Dedifferentiated amniotic fluid mesenchymal stem cell (primary cell): ENCODE results near the gene RAB33A.
A peak's percentile ranks its signal among the peaks of the same experiment; 100 is the strongest.
"Not testable (repeated sequence)": the region's sequence is repeated elsewhere in the genome, so short reads cannot be mapped to it uniquely, and the experiment has no call there.

Experiments used
- DNase-seq: peaks from one replicate; pipeline ENCODE4 v3.0.0-alpha.2; 2016; ENCODE audit errors: extremely low spot score

RAB33A gene

DNA sequence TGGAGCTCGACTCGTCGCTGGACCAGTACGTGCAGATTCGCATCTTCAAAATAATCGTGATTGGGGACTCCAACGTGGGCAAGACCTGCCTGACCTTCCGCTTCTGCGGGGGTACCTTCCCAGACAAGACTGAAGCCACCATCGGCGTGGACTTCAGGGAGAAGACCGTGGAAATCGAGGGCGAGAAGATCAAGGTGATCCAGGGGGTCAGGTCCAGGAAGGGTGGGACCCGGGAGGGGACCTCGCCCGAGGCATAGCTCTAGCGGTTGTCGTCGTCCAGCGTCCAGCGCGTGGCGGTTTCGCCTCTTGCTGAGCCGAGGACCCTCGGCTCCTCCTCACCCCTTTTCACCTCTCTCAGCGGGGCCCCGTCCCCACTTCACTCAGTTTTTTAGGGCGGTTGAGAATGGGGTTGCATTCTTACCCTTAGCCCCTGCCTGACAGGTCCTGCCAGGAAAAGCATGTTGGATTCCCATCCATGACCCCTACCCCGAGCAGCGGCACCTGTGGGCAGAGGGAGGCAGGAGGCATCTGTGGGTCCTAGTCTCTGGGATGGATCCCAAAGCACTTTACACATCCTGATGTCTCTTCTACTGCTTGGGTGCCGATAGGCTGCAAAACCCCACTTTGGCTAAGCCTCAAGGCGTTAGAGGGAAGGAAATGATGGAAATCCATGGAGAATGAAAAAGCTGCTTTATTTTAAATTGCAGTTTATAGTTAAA is 524 bp downstream of the RAB33A start:
- DNase-seq, result no peak

GRCh38 chrX:130173190-130173895 is 1.6 kb downstream of the RAB33A start:
- DNase-seq, result peak; percentile 85

DNA sequence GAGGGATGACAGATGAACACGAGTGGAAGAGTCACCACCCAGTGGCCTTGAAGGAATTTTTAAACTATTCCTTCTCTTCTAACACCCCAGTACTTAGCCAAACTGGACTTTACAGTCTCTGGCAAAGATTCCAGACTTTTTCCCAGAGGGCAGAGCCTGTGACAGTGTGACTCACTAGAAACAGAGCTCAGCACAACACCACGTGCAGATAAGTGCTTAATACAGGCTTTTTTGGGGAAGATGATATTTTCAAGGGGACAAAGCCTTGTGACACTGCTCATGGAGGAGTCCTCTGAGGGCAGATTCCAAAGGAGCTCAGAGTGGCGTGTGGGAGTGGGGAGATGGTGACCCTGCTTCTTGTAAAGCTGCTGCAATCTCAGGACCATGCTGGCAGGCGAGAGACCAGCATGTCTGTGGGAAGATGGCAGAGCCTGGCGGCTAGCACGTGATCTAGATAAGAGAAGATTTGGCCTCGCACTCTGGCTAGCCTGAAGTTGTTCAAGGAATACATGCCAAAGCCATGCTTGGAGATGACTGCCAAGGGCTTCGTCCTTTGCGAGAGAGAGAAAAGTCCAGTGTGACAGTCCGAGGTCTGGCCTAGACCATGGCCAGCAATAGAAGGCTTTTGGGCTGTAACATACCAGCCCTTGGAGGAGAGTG is 2.4 kb downstream of the RAB33A start:
- peak; percentile 73 for DNase-seq

- no peak for DNase-seq
Observed at GRCh38 chrX:130174937-130175336, 3.2 kb downstream of the RAB33A start.

DNA sequence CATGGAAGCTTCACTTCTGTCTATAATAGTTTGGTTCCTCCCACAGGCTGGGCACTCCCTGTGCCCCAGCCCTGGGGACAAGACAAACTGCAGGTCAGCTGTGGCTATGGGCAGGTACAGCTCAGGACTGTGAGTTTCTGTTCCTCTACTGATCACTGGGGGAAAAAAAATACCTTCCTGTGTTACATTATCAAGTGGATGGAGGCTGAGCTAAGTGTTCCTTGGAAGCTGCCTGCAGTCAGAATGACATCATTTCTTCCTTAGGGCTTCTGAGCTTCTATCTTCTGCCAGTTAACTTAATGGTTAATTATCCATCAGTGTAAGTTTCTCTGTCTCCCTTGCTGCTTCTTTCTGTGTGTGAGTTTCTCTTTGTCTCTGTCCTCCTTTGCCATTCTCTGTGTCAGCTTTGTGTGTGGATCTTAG is 4.6 kb downstream of the RAB33A start:
- peak; percentile 13 for DNase-seq

GRCh38 chrX:130176942-130177341 is 5.2 kb downstream of the RAB33A start:
- no peak for DNase-seq

DNA sequence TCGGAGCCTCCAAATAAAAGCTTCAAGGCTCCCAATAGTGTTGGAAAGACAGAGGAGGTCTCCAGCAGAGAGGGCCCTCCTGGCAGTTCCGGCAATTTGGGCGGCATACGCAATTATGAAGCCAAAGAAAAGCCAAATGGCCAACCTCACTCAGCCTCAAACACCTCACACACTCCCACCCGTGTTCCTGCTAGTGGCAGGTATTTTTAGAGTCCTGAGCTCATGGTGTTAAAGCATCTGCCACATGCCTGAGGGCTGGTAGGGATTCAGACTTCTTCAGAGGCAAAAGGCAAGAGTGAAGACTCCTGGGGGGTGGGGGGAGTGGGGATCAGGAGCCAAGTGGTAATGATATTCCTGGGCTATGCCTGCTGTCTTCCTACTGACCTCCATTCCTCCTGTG is 7.4 kb downstream of the RAB33A start:
- DNase-seq, result no peak

DNA sequence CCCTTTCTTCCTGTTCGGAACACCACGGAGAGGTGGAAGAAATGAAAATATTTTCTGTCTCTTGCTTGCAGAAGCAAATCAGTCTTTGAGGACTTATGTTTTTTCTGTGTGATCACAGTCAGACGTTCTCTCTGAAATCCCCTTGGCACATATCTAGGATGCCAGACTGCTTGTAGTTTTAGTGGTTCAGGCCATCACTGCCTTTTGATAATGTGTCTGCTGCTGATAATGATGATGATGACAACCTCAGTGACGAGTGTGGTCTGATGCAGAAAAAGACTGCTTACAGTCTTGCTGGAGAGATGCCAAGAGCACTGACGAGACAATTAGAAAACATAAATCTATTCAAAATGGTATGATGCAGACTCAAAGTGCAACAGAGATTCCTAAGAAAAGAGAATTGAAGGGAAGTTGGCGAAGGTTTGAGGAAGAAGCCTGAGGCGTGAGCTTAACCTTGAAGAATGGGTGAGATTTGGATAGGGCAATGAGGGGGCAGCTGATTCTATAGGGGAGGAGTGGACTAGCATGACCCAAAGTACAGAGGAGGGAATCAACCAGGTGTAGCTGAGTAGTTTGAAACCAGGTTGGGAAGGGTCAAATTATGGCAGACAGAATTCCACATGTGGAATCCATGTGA is 7.9 kb downstream of the RAB33A start:
- DNase-seq, result no peak

DNA sequence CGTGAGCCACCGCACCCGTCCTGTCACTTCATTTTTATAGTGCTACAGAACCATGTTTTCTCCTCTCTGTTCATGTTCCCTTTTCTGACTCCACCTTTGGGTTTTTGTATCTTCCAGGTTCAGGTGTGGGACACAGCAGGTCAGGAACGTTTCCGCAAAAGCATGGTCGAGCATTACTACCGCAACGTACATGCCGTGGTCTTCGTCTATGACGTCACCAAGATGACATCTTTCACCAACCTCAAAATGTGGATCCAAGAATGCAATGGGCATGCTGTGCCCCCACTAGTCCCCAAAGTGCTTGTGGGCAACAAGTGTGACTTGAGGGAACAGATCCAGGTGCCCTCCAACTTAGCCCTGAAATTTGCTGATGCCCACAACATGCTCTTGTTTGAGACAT is 12.4 kb downstream of the RAB33A start:
- DNase-seq, result no peak

- no peak for DNase-seq
Observed at GRCh38 chrX:130184857-130185256, 13.1 kb downstream of the RAB33A start.

DNA sequence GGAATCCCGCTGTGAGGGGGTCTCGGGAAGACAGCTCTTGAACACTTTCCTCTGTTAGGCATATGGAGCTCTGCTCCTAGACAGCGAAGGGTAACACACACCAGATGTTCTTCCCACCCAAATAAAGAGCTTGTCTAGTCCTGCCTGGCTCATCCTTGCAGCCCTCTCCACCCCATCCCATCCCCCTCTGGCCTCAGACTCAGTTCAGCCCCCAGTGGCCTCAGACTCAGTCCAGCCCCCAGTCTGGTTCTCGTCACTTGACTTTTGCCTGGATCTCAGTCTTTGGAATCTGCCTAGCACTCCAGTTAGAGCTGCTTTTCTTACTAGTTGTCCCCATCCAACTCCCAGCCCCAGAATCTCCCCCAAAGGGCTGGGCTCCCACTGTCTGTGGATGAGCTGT is 14.9 kb downstream of the RAB33A start:
- DNase-seq, result no peak

- DNase-seq, result no peak
Observed at GRCh38 chrX:130190801-130191200, 19.0 kb downstream of the RAB33A start.

DNA sequence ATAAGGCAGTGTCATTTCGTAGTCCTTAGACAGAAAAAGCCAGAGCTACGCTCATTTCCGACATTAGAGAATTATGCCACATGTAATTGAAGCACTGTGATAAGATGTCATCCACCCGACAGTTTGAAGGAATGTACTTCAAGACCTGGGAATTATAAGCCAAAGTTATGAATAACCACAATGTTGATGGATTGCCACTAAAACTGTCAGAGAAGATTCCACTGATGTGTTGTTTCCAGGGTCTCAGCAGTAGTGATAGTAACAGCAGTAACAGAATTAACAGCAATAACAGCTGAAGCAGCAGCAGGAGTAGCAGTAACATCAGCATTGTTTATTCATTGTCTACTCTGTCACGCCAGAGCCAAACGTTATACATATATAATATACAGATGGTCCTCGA is 24.7 kb downstream of the RAB33A start:
- no peak for DNase-seq

DNA sequence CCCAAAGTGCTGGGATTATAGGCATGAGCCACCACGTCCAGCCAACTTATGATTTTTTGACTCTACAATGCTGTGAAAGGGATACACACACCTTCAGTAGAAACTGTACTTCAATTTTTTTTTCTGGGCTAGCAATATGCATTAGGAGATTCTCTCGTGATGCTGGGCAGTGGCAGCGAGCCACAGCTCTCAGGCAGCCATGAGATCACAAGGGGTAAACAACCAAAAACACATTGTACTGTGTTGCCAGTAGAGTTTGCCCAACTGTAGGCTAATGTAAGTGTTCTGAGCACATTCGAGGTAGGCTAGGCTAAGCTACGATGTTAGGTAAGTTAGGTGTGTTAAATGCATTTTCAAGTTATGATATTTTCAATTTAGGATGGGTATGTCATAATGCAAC is 25.7 kb downstream of the RAB33A start:
- no peak for DNase-seq

GRCh38 chrX:130204647-130205046 is 32.9 kb downstream of the RAB33A start:
- no peak for DNase-seq

DNA sequence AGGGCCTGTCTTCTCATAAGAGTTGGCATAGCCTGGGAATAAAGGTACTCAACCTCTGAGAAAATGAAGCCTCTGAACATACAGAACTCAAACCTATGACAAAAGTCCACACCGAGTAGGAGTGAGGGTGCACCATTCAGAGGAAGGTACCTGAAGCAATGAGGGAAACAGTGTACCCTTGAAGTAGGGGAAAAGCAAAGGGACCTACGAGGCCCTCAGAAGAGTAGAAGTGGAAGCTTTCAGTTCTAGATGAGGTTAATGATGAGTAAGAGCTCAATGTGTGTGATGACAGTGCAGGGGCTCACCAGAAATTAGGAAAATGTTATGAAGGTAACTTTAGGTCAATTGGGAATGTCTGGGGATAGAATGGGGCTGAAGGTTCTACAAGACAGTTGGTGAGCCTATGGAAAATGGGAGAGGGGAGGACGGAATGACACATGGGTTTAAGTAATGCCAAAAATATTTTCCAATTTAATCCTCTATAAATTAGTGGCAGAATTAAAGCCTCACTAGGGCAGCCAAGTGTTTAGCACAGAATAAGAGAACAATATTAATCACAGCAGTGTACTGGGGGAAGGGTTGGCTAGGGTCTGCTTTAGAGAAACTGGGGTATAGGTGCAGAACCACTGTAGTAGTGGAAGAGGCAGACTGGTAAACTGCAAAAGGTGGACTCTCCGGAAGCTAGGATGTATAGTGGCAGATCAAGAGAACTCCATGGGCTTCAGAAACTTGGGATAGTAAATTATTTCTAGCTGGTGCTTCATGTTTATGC is 39.8 kb downstream of the RAB33A start:
- no peak for DNase-seq

GRCh38 chrX:130212371-130212770 is 40.6 kb downstream of the RAB33A start:
- DNase-seq, result no peak

DNA sequence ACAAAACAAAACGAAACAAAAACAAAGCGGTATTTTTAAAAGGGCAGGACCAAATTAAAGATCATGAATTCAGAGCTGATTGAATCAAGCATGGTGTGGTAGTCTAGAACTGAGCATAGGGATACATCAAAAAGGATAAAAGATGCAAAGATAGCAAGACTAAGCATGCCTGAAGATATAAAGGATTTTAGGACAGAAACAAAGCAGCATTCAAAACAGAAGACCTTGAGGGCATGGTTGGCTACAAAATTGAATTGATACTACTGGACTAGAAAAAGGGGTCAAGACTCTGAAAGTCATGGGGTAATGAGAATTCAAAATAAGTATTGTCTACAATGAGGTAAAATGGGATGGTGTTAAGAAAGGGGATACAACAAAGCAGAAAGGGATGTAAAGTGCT is 41.6 kb downstream of the RAB33A start:
- no peak for DNase-seq

DNA sequence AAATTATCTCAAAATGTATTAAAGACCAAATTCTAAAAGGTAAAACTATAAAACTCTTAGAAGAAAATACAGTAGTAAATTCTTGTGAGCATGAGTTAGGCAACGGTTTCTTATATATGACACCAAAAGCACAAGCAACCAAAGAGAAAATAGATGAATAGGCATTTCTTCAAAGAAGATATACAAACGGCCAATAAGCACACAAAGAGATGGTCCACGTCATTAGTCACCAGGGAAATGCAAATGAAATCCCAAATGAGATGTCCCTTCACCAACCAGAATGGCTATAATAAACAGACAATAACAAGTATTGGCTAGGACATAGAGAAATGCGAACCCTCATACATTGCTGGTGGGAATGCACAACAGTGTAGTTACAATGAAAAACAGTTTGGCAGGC is 44.6 kb downstream of the RAB33A start:
- no peak for DNase-seq

DNA sequence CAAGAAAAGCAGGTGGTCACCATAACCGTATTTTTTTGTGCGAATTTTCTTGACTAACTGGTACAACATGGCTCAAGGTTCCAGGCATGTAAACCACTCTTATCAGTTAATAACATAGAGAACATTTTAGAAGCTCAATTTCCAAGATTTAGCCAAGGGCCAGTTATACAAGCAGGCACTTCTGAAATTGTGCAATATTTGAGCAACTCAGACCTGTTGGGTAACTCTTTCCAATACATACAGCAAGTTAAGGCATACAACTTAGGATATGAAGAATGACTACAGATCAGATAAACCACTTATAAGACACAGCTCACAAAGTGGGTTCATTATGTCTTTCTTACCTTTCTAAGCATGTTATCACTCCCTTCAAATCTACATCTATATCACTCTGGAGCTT is 53.0 kb downstream of the RAB33A start:
- no peak for DNase-seq

DNA sequence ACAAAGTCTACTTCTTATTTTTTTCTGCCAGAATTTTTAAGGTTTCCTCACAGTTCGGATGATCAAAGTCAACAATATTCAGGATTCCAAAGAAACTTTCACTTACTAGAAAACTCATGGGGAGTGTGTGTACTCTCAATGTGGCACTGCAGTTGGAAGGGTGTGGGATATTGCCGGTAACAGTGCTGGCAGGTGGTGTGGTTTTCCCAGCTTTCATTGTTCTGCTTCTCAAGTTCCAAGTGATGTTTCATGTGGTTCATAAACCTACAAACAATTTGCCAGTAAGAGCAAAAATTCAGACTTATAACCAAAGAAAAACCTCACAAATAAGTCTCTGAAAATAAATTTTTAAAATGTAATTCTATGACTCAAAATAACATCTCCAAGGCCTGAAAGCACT is 57.1 kb downstream of the RAB33A start:
- DNase-seq, result no peak

DNA sequence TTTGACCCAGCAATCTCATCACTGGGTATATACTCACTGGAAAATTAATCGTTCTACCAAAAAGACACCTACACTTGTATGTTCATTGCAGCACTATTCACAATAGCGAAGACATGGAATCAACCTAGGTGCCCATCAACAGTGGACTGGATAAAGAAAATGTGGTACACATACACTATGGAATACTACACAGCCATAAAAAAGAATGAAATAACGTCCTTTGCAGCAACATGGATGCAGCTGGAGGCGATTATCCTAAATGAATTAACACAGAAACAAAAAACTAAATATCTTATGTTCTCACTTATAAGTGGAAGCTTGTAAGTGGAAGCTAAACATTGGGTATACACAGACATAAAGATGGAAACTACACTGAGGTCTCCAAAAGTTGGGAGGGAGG is 59.4 kb downstream of the RAB33A start:
- not testable (repeated sequence) for DNase-seq
